Measurements from ENCODE around the gene ASB2. TPM values are rescaled to one million over a fixed set of nuclear protein-coding genes. Genes with fewer than 3 reads are reported as not detected.

The ASB2 gene
- total and polyA plus RNA-seq, 2 of the 13 experiments (the other 11 are each of a cell fraction or from before 2014, with no cell fraction given), result 0.82 to 4.1 TPM

DNA sequence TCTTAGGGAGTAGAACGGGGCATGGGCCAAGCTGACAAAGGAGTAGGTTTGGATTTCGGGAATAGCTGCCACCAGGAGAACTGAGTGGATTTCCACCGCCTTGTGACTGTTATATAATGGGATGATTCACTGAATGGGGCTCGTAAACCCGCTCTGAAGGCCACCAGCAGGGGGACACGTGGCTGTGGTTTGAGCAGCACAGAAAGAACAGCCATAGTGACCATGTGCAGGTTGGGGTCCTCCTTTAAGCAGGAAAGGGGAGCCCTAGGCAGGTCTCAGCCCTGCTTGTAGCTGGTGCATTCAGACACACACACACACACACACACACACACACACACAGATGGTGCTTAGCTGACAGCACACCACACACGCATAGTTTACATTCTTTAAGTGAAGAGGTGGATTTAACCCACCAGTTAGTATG, 8.6 kb upstream of the ASB2 start (continued):
- TF ChIP-seq, protein P1, sequence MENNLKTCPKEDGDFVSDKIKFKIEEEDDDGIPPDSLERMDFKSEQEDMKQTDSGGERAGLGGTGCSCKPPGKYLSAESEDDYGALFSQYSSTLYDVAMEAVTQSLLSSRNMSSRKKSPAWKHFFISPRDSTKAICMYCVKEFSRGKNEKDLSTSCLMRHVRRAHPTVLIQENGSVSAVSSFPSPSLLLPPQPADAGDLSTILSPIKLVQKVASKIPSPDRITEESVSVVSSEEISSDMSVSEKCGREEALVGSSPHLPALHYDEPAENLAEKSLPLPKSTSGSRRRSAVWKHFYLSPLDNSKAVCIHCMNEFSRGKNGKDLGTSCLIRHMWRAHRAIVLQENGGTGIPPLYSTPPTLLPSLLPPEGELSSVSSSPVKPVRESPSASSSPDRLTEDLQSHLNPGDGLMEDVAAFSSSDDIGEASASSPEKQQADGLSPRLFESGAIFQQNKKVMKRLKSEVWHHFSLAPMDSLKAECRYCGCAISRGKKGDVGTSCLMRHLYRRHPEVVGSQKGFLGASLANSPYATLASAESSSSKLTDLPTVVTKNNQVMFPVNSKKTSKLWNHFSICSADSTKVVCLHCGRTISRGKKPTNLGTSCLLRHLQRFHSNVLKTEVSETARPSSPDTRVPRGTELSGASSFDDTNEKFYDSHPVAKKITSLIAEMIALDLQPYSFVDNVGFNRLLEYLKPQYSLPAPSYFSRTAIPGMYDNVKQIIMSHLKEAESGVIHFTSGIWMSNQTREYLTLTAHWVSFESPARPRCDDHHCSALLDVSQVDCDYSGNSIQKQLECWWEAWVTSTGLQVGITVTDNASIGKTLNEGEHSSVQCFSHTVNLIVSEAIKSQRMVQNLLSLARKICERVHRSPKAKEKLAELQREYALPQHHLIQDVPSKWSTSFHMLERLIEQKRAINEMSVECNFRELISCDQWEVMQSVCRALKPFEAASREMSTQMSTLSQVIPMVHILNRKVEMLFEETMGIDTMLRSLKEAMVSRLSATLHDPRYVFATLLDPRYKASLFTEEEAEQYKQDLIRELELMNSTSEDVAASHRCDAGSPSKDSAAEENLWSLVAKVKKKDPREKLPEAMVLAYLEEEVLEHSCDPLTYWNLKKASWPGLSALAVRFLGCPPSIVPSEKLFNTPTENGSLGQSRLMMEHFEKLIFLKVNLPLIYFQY (CRISPR knock-in tag; IDR thresholded peaks at IDR 0.05; ENCODE audit: borderline replicate concordance), result no peak
- TF ChIP-seq SMC3 (IDR thresholded peaks at IDR 0.05; ENCODE audit: low read length) (peak; percentile 72; the same call in 1 of the 2 replicates), SOX6 (IDR thresholded peaks at IDR 0.05) (no peak), SOX6 (CRISPR knock-in tag; IDR thresholded peaks at IDR 0.05) (0 out of 2 replicates have a peak, but pooled peaks have one; percentile 48), NFYC (CRISPR knock-in tag; IDR thresholded peaks at IDR 0.05) (no peak), CC2D1A (CRISPR knock-in tag; IDR thresholded peaks at IDR 0.05) (no peak), NR2F1 (CRISPR knock-in tag; IDR thresholded peaks at IDR 0.05) (no peak), SALL2 (CRISPR knock-in tag; IDR thresholded peaks at IDR 0.05) (no peak), ARNT2 (CRISPR knock-in tag; IDR thresholded peaks at IDR 0.05; ENCODE audit: low read depth) (no peak), NR2C2 (CRISPR knock-in tag; IDR thresholded peaks at IDR 0.05; ENCODE audit: borderline replicate concordance) (0 out of 2 replicates have a peak, but pooled peaks have one; percentile 10), MIXL1 (CRISPR knock-in tag; IDR thresholded peaks at IDR 0.05) (no peak), ZSCAN21 (CRISPR knock-in tag; IDR thresholded peaks at IDR 0.05; ENCODE audit: borderline replicate concordance) (0 out of 2 replicates have a peak, but pooled peaks have one; percentile 59), ETV6 (CRISPR knock-in tag; conservative IDR thresholded peaks at IDR 0.05) (no peak), ZNF547 (CRISPR knock-in tag; IDR thresholded peaks at IDR 0.05) (peak; percentile 69; the same call in 1 of the 2 replicates), GATAD2A (CRISPR knock-in tag; IDR thresholded peaks at IDR 0.05) (peak; percentile 46; the same call in 1 of the 2 replicates), XBP1 (CRISPR knock-in tag; IDR thresholded peaks at IDR 0.05) (no peak), ZNF501 (CRISPR knock-in tag; IDR thresholded peaks at IDR 0.05) (0 out of 2 replicates have a peak, but pooled peaks have one; percentile 52), ZNF615 (CRISPR knock-in tag; IDR thresholded peaks at IDR 0.05; ENCODE audit: borderline replicate concordance) (no peak), ZNF761 (CRISPR knock-in tag; conservative IDR thresholded peaks at IDR 0.05) (no peak), ZNF44 (CRISPR knock-in tag; IDR thresholded peaks at IDR 0.05) (0 out of 2 replicates have a peak, but pooled peaks have one; percentile 70), ADNP (CRISPR knock-in tag; IDR thresholded peaks at IDR 0.05) (no peak), ZNF30 (CRISPR knock-in tag; IDR thresholded peaks at IDR 0.05) (no peak)
- TF ChIP-seq, protein P2, sequence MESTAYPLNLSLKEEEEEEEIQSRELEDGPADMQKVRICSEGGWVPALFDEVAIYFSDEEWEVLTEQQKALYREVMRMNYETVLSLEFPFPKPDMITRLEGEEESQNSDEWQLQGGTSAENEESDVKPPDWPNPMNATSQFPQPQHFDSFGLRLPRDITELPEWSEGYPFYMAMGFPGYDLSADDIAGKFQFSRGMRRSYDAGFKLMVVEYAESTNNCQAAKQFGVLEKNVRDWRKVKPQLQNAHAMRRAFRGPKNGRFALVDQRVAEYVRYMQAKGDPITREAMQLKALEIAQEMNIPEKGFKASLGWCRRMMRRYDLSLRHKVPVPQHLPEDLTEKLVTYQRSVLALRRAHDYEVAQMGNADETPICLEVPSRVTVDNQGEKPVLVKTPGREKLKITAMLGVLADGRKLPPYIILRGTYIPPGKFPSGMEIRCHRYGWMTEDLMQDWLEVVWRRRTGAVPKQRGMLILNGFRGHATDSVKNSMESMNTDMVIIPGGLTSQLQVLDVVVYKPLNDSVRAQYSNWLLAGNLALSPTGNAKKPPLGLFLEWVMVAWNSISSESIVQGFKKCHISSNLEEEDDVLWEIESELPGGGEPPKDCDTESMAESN (CRISPR knock-in tag; conservative IDR thresholded peaks at IDR 0.05), result no peak
- TF ChIP-seq, protein P3, sequence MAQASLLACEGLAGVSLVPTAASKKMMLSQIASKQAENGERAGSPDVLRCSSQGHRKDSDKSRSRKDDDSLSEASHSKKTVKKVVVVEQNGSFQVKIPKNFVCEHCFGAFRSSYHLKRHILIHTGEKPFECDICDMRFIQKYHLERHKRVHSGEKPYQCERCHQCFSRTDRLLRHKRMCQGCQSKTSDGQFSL (CRISPR knock-in tag; IDR thresholded peaks at IDR 0.05), result no peak
- TF ChIP-seq, protein P4, sequence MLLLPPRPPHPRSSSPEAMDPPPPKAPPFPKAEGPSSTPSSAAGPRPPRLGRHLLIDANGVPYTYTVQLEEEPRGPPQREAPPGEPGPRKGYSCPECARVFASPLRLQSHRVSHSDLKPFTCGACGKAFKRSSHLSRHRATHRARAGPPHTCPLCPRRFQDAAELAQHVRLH (CRISPR knock-in tag; IDR thresholded peaks at IDR 0.05; ENCODE audit: borderline replicate concordance, low read depth), result no peak
- TF ChIP-seq, protein P5, sequence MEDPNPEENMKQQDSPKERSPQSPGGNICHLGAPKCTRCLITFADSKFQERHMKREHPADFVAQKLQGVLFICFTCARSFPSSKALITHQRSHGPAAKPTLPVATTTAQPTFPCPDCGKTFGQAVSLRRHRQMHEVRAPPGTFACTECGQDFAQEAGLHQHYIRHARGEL (CRISPR knock-in tag; IDR thresholded peaks at IDR 0.05), result no peak
